GM23248 (cell line): ENCODE measurements around the gene C1QTNF9B. TPM values are rescaled to one million over a fixed set of nuclear protein-coding genes. Genes with fewer than 3 reads are reported as not detected.
A peak's percentile ranks its signal among the peaks of the same experiment; 100 is the strongest.

ENCODE experiments used
- DNase-seq: peaks from one replicate; pipeline ENCODE4 v3.0.0-alpha.2; 2015
- H2AFZ ChIP-seq: fragments of 200-600 bp; sonication (generic); 2 replicates; pipeline ENCODE4 v1.6.1; 2016; ENCODE audit warnings: antibody characterized with exemption
- H3F3A ChIP-seq: fragments of 200-600 bp; sonication (generic); 2 replicates; pipeline ENCODE4 v1.6.1; 2016; ENCODE audit warnings: mild to moderate bottlenecking, antibody characterized with exemption, mixed run types; ENCODE audit not compliant: insufficient read depth
- H3K27ac ChIP-seq: fragments of 200-600 bp; sonication (generic); 2 replicates; pipeline ENCODE4 v1.5.1; 2016; ENCODE audit warnings: mild to moderate bottlenecking
- H3K27me3 ChIP-seq: fragments of 200-600 bp; sonication (generic); replicated peaks from 2 replicates; pipeline ENCODE4 v1.6.1; 2016; ENCODE audit warnings: mild to moderate bottlenecking; ENCODE audit not compliant: insufficient read depth
- H3K36me3 ChIP-seq: fragments of 200-600 bp; sonication (generic); 2 replicates; pipeline ENCODE4 v1.6.1; 2016; ENCODE audit warnings: low read depth, mild to moderate bottlenecking
- H3K4me1 ChIP-seq: fragments of 200-600 bp; sonication (generic); 2 replicates; pipeline ENCODE4 v1.6.1; 2016; ENCODE audit warnings: mild to moderate bottlenecking; ENCODE audit not compliant: insufficient read depth
- H3K4me2 ChIP-seq: fragments of 200-600 bp; sonication (generic); one replicate; pipeline ENCODE4 v1.6.1; 2016; ENCODE audit warnings: mild to moderate bottlenecking; ENCODE audit not compliant: unreplicated experiment
- H3K4me3 ChIP-seq: fragments of 200-600 bp; sonication (generic); 2 replicates; pipeline ENCODE4 v1.5.1; 2016; ENCODE audit warnings: mild to moderate bottlenecking
- H3K79me2 ChIP-seq: fragments of 200-600 bp; sonication (generic); 2 replicates; pipeline ENCODE4 v1.6.1; 2016; ENCODE audit warnings: mild to moderate bottlenecking; ENCODE audit not compliant: insufficient read depth
- H3K9ac ChIP-seq: fragments of 200-600 bp; sonication (generic); 2 replicates; pipeline ENCODE4 v1.6.1; 2016; ENCODE audit warnings: mild to moderate bottlenecking
- H3K9me2 ChIP-seq: fragments of 200-600 bp; sonication (generic); 2 replicates; pipeline ENCODE4 v1.6.1; 2016; ENCODE audit warnings: mixed run types, mild to moderate bottlenecking, moderate library complexity; ENCODE audit not compliant: insufficient read depth
- H3K9me3 ChIP-seq: fragments of 200-600 bp; sonication (generic); one replicate; pipeline ENCODE4 v1.6.1; 2017; ENCODE audit warnings: low read depth
- H4K20me1 ChIP-seq: fragments of 200-600 bp; sonication (generic); 2 replicates; pipeline ENCODE4 v1.6.0; 2016; ENCODE audit not compliant: insufficient read depth
- EZH2 ChIP-seq: fragments of 200-600 bp; sonication (generic); IDR thresholded peaks from 2 replicates; pipeline ENCODE4 v1.6.1; 2018; ENCODE audit warnings: antibody characterized with exemption, mild to moderate bottlenecking; ENCODE audit not compliant: insufficient read depth, poor library complexity, severe bottlenecking
- EZH2phosphoT487 ChIP-seq: fragments of 200-600 bp; sonication (generic); IDR thresholded peaks from 2 replicates; pipeline ENCODE4 v1.6.1; 2018; ENCODE audit warnings: antibody characterized with exemption, moderate library complexity, mild to moderate bottlenecking, low read depth; ENCODE audit not compliant: insufficient read depth
- WGBS, 2 experiments: methylation state at CpG; one replicate each; pipeline ENCODE4 v1.1.6; 2015 to 2017; ENCODE audit warnings: low lambda C conversion rate in 2 of 2, low coverage in 1 of 2; ENCODE audit errors: missing lambda C conversion rate in 2 of 2; 5-methylcytosine and 5-hydroxymethylcytosine counted together
- in situ Hi-C: fragments of 300-500 bp; cut with MboI; formaldehyde crosslinking; loops from 2 replicates; pipeline ENCODE4 v1.15.0; 2020
- polyA plus RNA-seq: library from polyadenylated mRNA; unstranded; fragments of >200 nt; fragmentation: Nextera tagmentation; extraction: Ambion mirVana; gene quantifications from 2 replicates; pipeline ENCODE4 v1.2.1, GENCODE V29; 2016
- total RNA-seq: library from RNA; depleted of rRNA; stranded (reverse); fragments of >200 nt; shearing (Covaris generic); gene quantifications from 2 replicates; pipeline ENCODE4 v1.2.3, GENCODE V29; 2014

The C1QTNF9B gene
- total and polyA plus RNA-seq, 2 experiments from 2014 or later: not detected

GRCh38 chr13:23921451-23921888, 24.2 kb upstream of the C1QTNF9B start:
- no peak for TF ChIP-seq EZH2
- TF ChIP-seq EZH2phosphoT487: no peak
- Histone ChIP-seq H3K79me2 (no peaks in the 10 kb centered on the region), H3K9ac (no peak overlapping the region), H3K27ac (no peak overlapping the region), H3K9me3 (no peaks in the 10 kb centered on the region), H3K9me2 (no peaks in the 10 kb centered on the region), H3K36me3 (no peaks in the 10 kb centered on the region), H3K4me1 (peaks cover 8% of the 10 kb centered on the region; the same call in 1 of the 2 replicates), H4K20me1 (no peaks in the 10 kb centered on the region), H3K4me2 (no peak overlapping the region), H2AFZ (no peak overlapping the region), H3K4me3 (no peak overlapping the region), H3F3A (no peaks in the 10 kb centered on the region; the same call in 1 of the 2 replicates), H3K27me3 (no peaks in the 10 kb centered on the region)
- DNase-seq: peak; percentile 77
- 0 to 3% methylated on average over 2 of the region's 2 CpGs for WGBS, 2 experiments
- in situ Hi-C loops: no loop called here

GRCh38 chr13:23919006-23919405, 21.7 kb upstream of the C1QTNF9B start:
- H3K27ac ChIP-seq: no peak overlapping the region
- H3K36me3 ChIP-seq: no peaks in the 10 kb centered on the region
- WGBS, 2 experiments: 100% methylated on average over 1 of the region's 1 CpG
- H3K9me3 ChIP-seq: no peaks in the 10 kb centered on the region
- no peaks in the 10 kb centered on the region for H3K9me2 ChIP-seq
- no peak overlapping the region for H3K4me2 ChIP-seq
- H3K4me1 ChIP-seq: peaks cover 8% of the 10 kb centered on the region; the same call in 1 of the 2 replicates
- no peak for TF ChIP-seq EZH2phosphoT487
- TF ChIP-seq EZH2: no peak
- H3F3A ChIP-seq: no peaks in the 10 kb centered on the region; the same call in 1 of the 2 replicates
- no peaks in the 10 kb centered on the region for H3K79me2 ChIP-seq
- no peak overlapping the region for H3K9ac ChIP-seq
- in situ Hi-C loops: loop anchor here (10.0 kb wide), 1 partner anchor 316 kb away; no protein-coding TSS in a partner anchor
- H4K20me1 ChIP-seq: no peaks in the 10 kb centered on the region
- H2AFZ ChIP-seq: no peak overlapping the region
- H3K4me3 ChIP-seq: no peak overlapping the region
- no peaks in the 10 kb centered on the region for H3K27me3 ChIP-seq
- no peak for DNase-seq

- H3K27me3 ChIP-seq: no peaks in the 10 kb centered on the region
- H3K9ac ChIP-seq: no peak overlapping the region
- 38 to 41% methylated on average over 2 of the region's 2 CpGs for WGBS, 2 experiments
- H3K4me1 ChIP-seq: peaks cover 8% of the 10 kb centered on the region; the same call in 1 of the 2 replicates
- no peaks in the 10 kb centered on the region for H3K9me3 ChIP-seq
- no peak overlapping the region for H3K27ac ChIP-seq
- 0 out of 2 replicates have a peak overlapping the region, but pooled peaks have one; percentile 29 for H2AFZ ChIP-seq
- no peak for TF ChIP-seq EZH2phosphoT487
- TF ChIP-seq EZH2: no peak
- in situ Hi-C loops: loop anchor here (10.0 kb wide), 1 partner anchor 317 kb away; no protein-coding TSS in a partner anchor
- DNase-seq: no peak
- no peak overlapping the region for H3K4me2 ChIP-seq
- no peaks in the 10 kb centered on the region for H4K20me1 ChIP-seq
- H3F3A ChIP-seq: no peaks in the 10 kb centered on the region; the same call in 1 of the 2 replicates
- no peaks in the 10 kb centered on the region for H3K79me2 ChIP-seq
- H3K4me3 ChIP-seq: no peak overlapping the region
- no peaks in the 10 kb centered on the region for H3K9me2 ChIP-seq
- H3K36me3 ChIP-seq: no peaks in the 10 kb centered on the region
Measured at GRCh38 chr13:23918208-23918607, 20.9 kb upstream of the C1QTNF9B start.

GRCh38 chr13:23915308-23915707, 18.0 kb upstream of the C1QTNF9B start:
- no peak for TF ChIP-seq EZH2phosphoT487
- TF ChIP-seq EZH2: no peak
- in situ Hi-C loops: loop anchor here (10.0 kb wide), 1 partner anchor 319 kb away; no protein-coding TSS in a partner anchor
- H3K27me3 ChIP-seq: no peaks in the 10 kb centered on the region

GRCh38 chr13:23912469-23912868, 15.2 kb upstream of the C1QTNF9B start:
- Histone ChIP-seq H2AFZ (no peak overlapping the region), H3K36me3 (no peaks in the 10 kb centered on the region), H3K27ac (no peak overlapping the region), H4K20me1 (no peaks in the 10 kb centered on the region), H3K79me2 (no peaks in the 10 kb centered on the region), H3K4me3 (no peak overlapping the region), H3K27me3 (no peaks in the 10 kb centered on the region), H3K9me3 (no peaks in the 10 kb centered on the region), H3K9ac (no peak overlapping the region), H3K9me2 (no peaks in the 10 kb centered on the region), H3K4me1 (no peaks in the 10 kb centered on the region), H3F3A (no peaks in the 10 kb centered on the region), H3K4me2 (no peak overlapping the region)
- no peak for DNase-seq
- 42 to 48% methylated on average over 1 of the region's 1 CpG for WGBS, 2 experiments
- in situ Hi-C loops: loop anchor here (10.0 kb wide), 1 partner anchor 322 kb away; no protein-coding TSS in a partner anchor
- no peak for TF ChIP-seq EZH2
- TF ChIP-seq EZH2phosphoT487: no peak

More at GRCh38 chr13:23915308-23915707, 18.0 kb upstream of the C1QTNF9B start:
- 95% methylated on average over 3 of the region's 3 CpGs for WGBS, 2 experiments
- H3K4me1 ChIP-seq: peaks cover 8% of the 10 kb centered on the region; the same call in 1 of the 2 replicates
- no peak overlapping the region for H3K27ac ChIP-seq
- H4K20me1 ChIP-seq: no peaks in the 10 kb centered on the region
- no peak for DNase-seq
- H3K9ac ChIP-seq: no peak overlapping the region
- H3F3A ChIP-seq: no peaks in the 10 kb centered on the region; the same call in 1 of the 2 replicates
- H3K4me2 ChIP-seq: no peak overlapping the region
- H3K4me3 ChIP-seq: no peak overlapping the region
- H2AFZ ChIP-seq: no peak overlapping the region
- no peaks in the 10 kb centered on the region for H3K9me2 ChIP-seq
- H3K79me2 ChIP-seq: no peaks in the 10 kb centered on the region
- no peaks in the 10 kb centered on the region for H3K36me3 ChIP-seq
- no peaks in the 10 kb centered on the region for H3K9me3 ChIP-seq
